ENCODE results near the gene THRB.

DNA sequence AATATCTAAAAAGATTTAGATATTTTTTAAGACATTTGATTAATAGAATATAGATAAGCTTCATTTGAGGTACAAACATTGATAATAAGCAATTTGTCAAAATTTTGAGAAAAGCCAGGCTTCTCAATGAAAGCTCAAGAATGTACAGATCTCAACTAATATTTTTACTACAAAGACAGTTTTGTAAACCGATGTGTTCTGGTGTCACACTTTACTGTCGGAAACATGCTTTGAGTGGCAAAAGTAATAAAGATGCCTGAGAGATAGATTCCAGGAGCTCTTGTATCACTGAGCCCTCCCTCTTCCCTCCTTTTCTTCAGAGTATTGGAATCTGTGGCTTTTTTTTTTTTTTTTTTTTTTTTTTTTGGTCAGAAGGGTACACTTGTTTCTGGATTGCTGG is 45.0 kb upstream of the THRB start:
- TF ChIP-seq ARID4B (CRISPR knock-in tag; IDR thresholded peaks at IDR 0.05; ENCODE audit: borderline replicate concordance) (no peak), E2F4 (CRISPR knock-in tag; IDR thresholded peaks at IDR 0.05; ENCODE audit: borderline replicate concordance, low read depth) (no peak), KAT7 (CRISPR knock-in tag; IDR thresholded peaks at IDR 0.05; ENCODE audit: borderline replicate concordance) (no peak), JAZF1 (CRISPR knock-in tag; IDR thresholded peaks at IDR 0.05) (no peak)
- TF ChIP-seq, protein P1, sequence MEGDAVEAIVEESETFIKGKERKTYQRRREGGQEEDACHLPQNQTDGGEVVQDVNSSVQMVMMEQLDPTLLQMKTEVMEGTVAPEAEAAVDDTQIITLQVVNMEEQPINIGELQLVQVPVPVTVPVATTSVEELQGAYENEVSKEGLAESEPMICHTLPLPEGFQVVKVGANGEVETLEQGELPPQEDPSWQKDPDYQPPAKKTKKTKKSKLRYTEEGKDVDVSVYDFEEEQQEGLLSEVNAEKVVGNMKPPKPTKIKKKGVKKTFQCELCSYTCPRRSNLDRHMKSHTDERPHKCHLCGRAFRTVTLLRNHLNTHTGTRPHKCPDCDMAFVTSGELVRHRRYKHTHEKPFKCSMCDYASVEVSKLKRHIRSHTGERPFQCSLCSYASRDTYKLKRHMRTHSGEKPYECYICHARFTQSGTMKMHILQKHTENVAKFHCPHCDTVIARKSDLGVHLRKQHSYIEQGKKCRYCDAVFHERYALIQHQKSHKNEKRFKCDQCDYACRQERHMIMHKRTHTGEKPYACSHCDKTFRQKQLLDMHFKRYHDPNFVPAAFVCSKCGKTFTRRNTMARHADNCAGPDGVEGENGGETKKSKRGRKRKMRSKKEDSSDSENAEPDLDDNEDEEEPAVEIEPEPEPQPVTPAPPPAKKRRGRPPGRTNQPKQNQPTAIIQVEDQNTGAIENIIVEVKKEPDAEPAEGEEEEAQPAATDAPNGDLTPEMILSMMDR (IDR thresholded peaks at IDR 0.05), result no peak
